ENCODE results near the gene TUBG2. TPM values are rescaled to one million over a fixed set of nuclear protein-coding genes. Genes with fewer than 3 reads are reported as not detected.

Gene TUBG2
- total and polyA plus RNA-seq, 2 of the 8 experiments (the other 6 are each of a cell fraction or from before 2014, with no cell fraction given): 14.8 to 16.6 TPM

- TF ChIP-seq SIX5 (IDR thresholded peaks at IDR 0.05; ENCODE audit: low read depth, low read length) (no peak), ASH2L (IDR thresholded peaks at IDR 0.05; ENCODE audit: low read length) (no peak), CREB1 (IDR thresholded peaks at IDR 0.05) (no peak), SIN3A (conservative IDR thresholded peaks at IDR 0.05 in 1 of 2, IDR thresholded peaks at IDR 0.05 in 1 of 2; ENCODE audit: low read depth in 1 of 2, low read length in 2 of 2) (no peak), CBX8 (IDR thresholded peaks at IDR 0.05; ENCODE audit: borderline replicate concordance, low read depth, low read length) (no peak), SRF (IDR thresholded peaks at IDR 0.05; ENCODE audit: low read depth, low read length) (no peak), ZNF274 (IDR thresholded peaks at IDR 0.05; ENCODE audit: borderline replicate concordance, extremely low read depth, low read length) (no peak), YY1 (IDR thresholded peaks at IDR 0.05; ENCODE audit: low read depth, low read length) (peak; percentile 9; the same call in 1 of the 2 replicates), BCL11A (IDR thresholded peaks at IDR 0.05; ENCODE audit: low read depth in 2 of 2, low read length in 2 of 2) (no peak), CTBP2 (IDR thresholded peaks at IDR 0.05; ENCODE audit: borderline replicate concordance, insufficient read depth, insufficient read length, low read length) (no peak), HDAC2 (IDR thresholded peaks at IDR 0.05; ENCODE audit: borderline replicate concordance in 1 of 2, low read depth in 2 of 2, low read length in 2 of 2) (no peak)
These were observed at the start of gene TUBG2 (continued) for GRCh38 chr17:42659079-42659931.
